GM12865 (cell line): ENCODE data around the gene HMGCL.

Source experiments
- DNase-seq: peaks from one replicate; pipeline ENCODE4 v3.0.0; 2010; ENCODE audit warnings: low read depth
- H3K4me3 ChIP-seq: 2 replicates; pipeline ENCODE4 v1.5.1; 2011; ENCODE audit warnings: mild to moderate bottlenecking, low read depth, low read length, control low read depth
- CTCF ChIP-seq: IDR thresholded peaks from 2 replicates; pipeline ENCODE4 v1.5.1; 2011; ENCODE audit warnings: low read length, control low read depth, low read depth, inconsistent platforms; ENCODE audit not compliant: insufficient read depth; ENCODE audit errors: missing control alignments

Gene HMGCL

GRCh38 chr1:23752909-23753308 lies 72.3 kb downstream of the HMGCL start:
- no peak overlapping the region for H3K4me3 ChIP-seq
- TF ChIP-seq CTCF: no peak
- no peak for DNase-seq
